A549 (cell line): ENCODE results near the gene USO1. TPM values are rescaled to one million over a fixed set of nuclear protein-coding genes. Genes with fewer than 3 reads are reported as not detected.

Experiments
- ATAC-seq, 2 experiments: fragments of 200-7000 bp in 1 of 2; fragments of >200 bp in 1 of 2; cut with Nextera tagmentation in 1 of 2; cut with Tn5 transposase in 1 of 2; 3 replicates each; pipeline versions ENCODE4 v1.8.0 to v1.9.1; 2018 to 2020; ENCODE audit warnings: mild to moderate bottlenecking in 1 of 2, moderate library complexity in 1 of 2
- CTCF ChIA-PET: fragments of 300-600 bp; sonication (Branson Sonifier 250); formaldehyde crosslinking; extraction: SDS; loops from one replicate; lab custom pipeline; 2021; ENCODE audit warnings: antibody characterized with exemption, inconsistent platforms; lab: Yijun Ruan, JAX
- POLR2A ChIA-PET: fragments of 350-600 bp; formaldehyde crosslinking; extraction: SDS; loops from one replicate; lab custom pipeline; 2021; ENCODE audit warnings: antibody characterized with exemption, inconsistent platforms; lab: Yijun Ruan, JAX
- DNase-seq, 2 experiments: peaks; one replicate each; pipeline versions ENCODE4 v3.0.0 to v3.0.0-alpha.2; 2011 to 2016; ENCODE audit warnings: low read depth in 1 of 2, low spot score in 1 of 2
- FAIRE-seq: peaks from 2 replicates; lab custom pipeline; 2011; peaks lifted over from hg19 to GRCh38; lab: Jason Lieb, UNC
- H3K27ac ChIP-seq, 2 experiments: fragments of >200 bp; sonication (Bioruptor Twin); formaldehyde crosslinking; 3 replicates each; pipeline ENCODE4 v1.5.1; 2016 to 2017
- H3K4me1 ChIP-seq: fragments of >200 bp; sonication (Bioruptor Twin); formaldehyde crosslinking; 3 replicates; pipeline ENCODE4 v1.6.1; 2016
- H3K4me2 ChIP-seq: fragments of >200 bp; sonication (Bioruptor Twin); formaldehyde crosslinking; 3 replicates; pipeline ENCODE4 v1.6.1; 2016
- H3K4me3 ChIP-seq: fragments of >200 bp; sonication (Bioruptor Twin); formaldehyde crosslinking; 3 replicates; pipeline ENCODE4 v1.5.1; 2016
- H3K9me3 ChIP-seq: fragments of >200 bp; sonication (Bioruptor Twin); formaldehyde crosslinking; 3 replicates; pipeline ENCODE4 v1.6.1; 2016
- BCL3 ChIP-seq: fragments of >200 bp; sonication (Bioruptor Twin); formaldehyde crosslinking; IDR thresholded peaks from 3 replicates; pipeline ENCODE4 v1.6.1; 2016
- BHLHE40 ChIP-seq: IDR thresholded peaks from 2 replicates; pipeline ENCODE4 v1.6.1; 2012; ENCODE audit warnings: low read depth, low read length, inconsistent platforms
- CEBPB ChIP-seq, 2 experiments: fragments of >200 bp in 1 of 2; sonication (Bioruptor Twin) in 1 of 2; formaldehyde crosslinking in 1 of 2; IDR thresholded peaks; 2 replicates each; pipeline ENCODE4 v1.6.1; 2012 to 2016
- CHD2 ChIP-seq: fragments of 150-350 bp; IDR thresholded peaks from 2 replicates; pipeline ENCODE4 v1.6.1; 2014; ENCODE audit warnings: low read length; ENCODE audit not compliant: partially characterized antibody
- EHF ChIP-seq: fragments of 250-450 bp; sonication (Bioruptor Pico); IDR thresholded peaks from 2 replicates; pipeline ENCODE4 v1.5.0; 2020; ENCODE audit warnings: mild to moderate bottlenecking
- EHMT2 ChIP-seq: fragments of 200-600 bp; sonication (generic); IDR thresholded peaks from 2 replicates; pipeline ENCODE4 v1.6.1; 2016; ENCODE audit warnings: antibody characterized with exemption, low read depth, mild to moderate bottlenecking, moderate library complexity
- ESRRA ChIP-seq: fragments of 150-350 bp; IDR thresholded peaks from 2 replicates; pipeline ENCODE4 v1.6.1; 2014; ENCODE audit warnings: mild to moderate bottlenecking, low read length, borderline replicate concordance
- FOXS1 ChIP-seq: fragments of 250-450 bp; sonication (Bioruptor Pico); IDR thresholded peaks from 2 replicates; pipeline ENCODE4 v1.5.0; 2020; ENCODE audit warnings: mild to moderate bottlenecking, moderate library complexity
- GATA3 ChIP-seq: IDR thresholded peaks from 2 replicates; pipeline ENCODE4 v1.6.1; 2012; ENCODE audit warnings: borderline replicate concordance
- HMGXB4 ChIP-seq: fragments of 250-450 bp; sonication (Bioruptor Pico); IDR thresholded peaks from 2 replicates; pipeline ENCODE4 v1.5.0; 2021; ENCODE audit warnings: mild to moderate bottlenecking, moderate library complexity, borderline replicate concordance
- HOXA7 ChIP-seq: fragments of 250-450 bp; sonication (Bioruptor Pico); IDR thresholded peaks from 2 replicates; pipeline ENCODE4 v1.5.0; 2020; ENCODE audit warnings: mild to moderate bottlenecking, moderate library complexity
- MAFK ChIP-seq: fragments of 450-650 bp; IDR thresholded peaks from 2 replicates; pipeline ENCODE4 v1.6.1; 2014; ENCODE audit not compliant: partially characterized antibody
- RCOR1 ChIP-seq: fragments of 150-350 bp; IDR thresholded peaks from 2 replicates; pipeline ENCODE4 v1.6.1; 2014; ENCODE audit warnings: antibody characterized with exemption, low read length, low read depth
- RFX5 ChIP-seq: fragments of 450-650 bp; IDR thresholded peaks from 2 replicates; pipeline ENCODE4 v1.7.1; 2014; ENCODE audit warnings: antibody characterized with exemption, mild to moderate bottlenecking, moderate library complexity
- SMC3 ChIP-seq: fragments of >200 bp; sonication (Bioruptor Twin); formaldehyde crosslinking; IDR thresholded peaks from 3 replicates; pipeline ENCODE4 v1.6.1; 2018; ENCODE audit warnings: inconsistent platforms
- SREBF2 ChIP-seq: fragments of 450-650 bp; IDR thresholded peaks from 2 replicates; pipeline ENCODE4 v1.6.1; 2014; ENCODE audit warnings: mild to moderate bottlenecking, moderate library complexity
- TFCP2L1 ChIP-seq: fragments of 250-450 bp; sonication (Bioruptor Pico); IDR thresholded peaks from 2 replicates; pipeline ENCODE4 v1.5.0; 2021; ENCODE audit warnings: mild to moderate bottlenecking
- ZC3H11A ChIP-seq: fragments of 450-650 bp; IDR thresholded peaks from 2 replicates; pipeline ENCODE4 v1.6.1; 2014; ENCODE audit warnings: antibody characterized with exemption, mild to moderate bottlenecking
- ZFP36 ChIP-seq: fragments of 450-650 bp; IDR thresholded peaks from 2 replicates; pipeline ENCODE4 v1.6.1; 2014; ENCODE audit warnings: borderline replicate concordance; ENCODE audit not compliant: partially characterized antibody
- WGBS: methylation state at CpG from one replicate; pipeline ENCODE4 v1.1.6; 2017; ENCODE audit errors: missing lambda C conversion rate; 5-methylcytosine and 5-hydroxymethylcytosine counted together
- polyA plus RNA-seq, 4 experiments: library from polyadenylated mRNA; depleted of rRNA in 3 of 4; stranded (reverse); fragments of >200 nt; fragmentation: RNase III in 1 of 4; extraction: RNeasy Plus Mini Kit Qiagen cat#74134 plus additional on column Dnase treatment in 1 of 4; gene quantifications; 2 replicates in 3 of 4; 3 replicates in 1 of 4; pipeline ENCODE4 v1.2.3, GENCODE V29; 2011 to 2017
- TF ChIP-seq, protein P1 (sequence below): fragments of >200 bp; sonication (Bioruptor Twin); formaldehyde crosslinking; IDR thresholded peaks from 2 replicates; pipeline ENCODE4 v1.6.1; 2016

USO1 gene
- polyA plus RNA-seq, 2 of the 4 experiments (the other 2 are of a cell fraction), result 54.7 to 97.6 TPM

DNA sequence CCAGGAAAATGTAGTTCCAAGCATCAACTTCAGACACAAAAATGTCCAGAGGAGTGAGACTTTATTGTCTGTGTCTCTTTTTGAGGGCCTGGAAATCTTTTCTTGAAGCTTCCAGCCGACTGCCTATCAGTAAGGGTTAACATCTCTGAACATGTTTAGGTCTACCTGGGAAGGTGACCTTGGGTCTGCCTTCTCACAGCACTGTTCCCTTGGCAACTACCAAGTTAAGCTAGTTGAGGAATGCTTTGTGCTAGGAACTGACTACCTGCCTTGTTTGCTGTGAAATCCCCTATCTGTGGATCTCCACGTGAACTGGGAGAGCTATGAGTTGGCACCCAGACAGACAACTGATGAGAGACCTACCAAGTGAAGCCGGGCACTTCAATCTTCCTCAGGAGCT lies 96.3 kb downstream of the USO1 start:
- H3K4me3 ChIP-seq, result no peak overlapping the region
- FAIRE-seq (no peak), ATAC-seq (no peak), DNase-seq (no peak)
- TF ChIP-seq ESRRA (no peak), HMGXB4 (no peak), RCOR1 (no peak), ZC3H11A (no peak), ZFP36 (no peak), EHF (CRISPR knock-in tag) (no peak), HOXA7 (CRISPR knock-in tag) (no peak), RFX5 (no peak), EHMT2 (no peak)
- CTCF ChIA-PET, result interaction anchor here (1.5 kb wide), 1 partner anchor 27 kb away, joined by 6 read pairs; no protein-coding TSS in a partner anchor
- no peak overlapping the region for H3K4me2 ChIP-seq
- 0 out of 6 replicates have a peak overlapping the region, but pooled peaks of 1 of the 2 experiments have one; percentile 9 for H3K27ac ChIP-seq
- POLR2A ChIA-PET, result no interaction called here
- peaks cover 20% of the 10 kb centered on the region; the same call in 2 of the 3 replicates for H3K4me1 ChIP-seq
- WGBS, result 85% methylated on average over 3 of the region's 3 CpGs
- H3K9me3 ChIP-seq, result no peaks in the 10 kb centered on the region

DNA sequence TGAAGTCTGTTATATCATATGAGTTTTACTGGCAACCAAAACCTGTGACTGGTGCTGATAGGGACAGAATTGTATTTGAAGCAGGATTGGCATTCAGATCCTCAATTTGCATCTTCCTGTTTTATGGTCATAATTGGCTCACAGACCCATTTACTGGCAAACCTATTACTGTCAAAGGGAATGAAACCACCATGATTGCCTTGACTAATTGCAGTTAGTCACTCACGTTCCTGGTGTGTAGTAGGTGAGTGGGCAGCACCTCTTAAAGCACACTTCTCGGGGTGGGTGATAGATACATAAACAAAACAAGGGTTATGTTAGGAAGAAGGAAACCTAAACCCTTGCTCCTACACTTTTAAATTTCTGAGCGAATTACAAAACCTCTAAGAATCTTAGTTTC lies 96.8 kb downstream of the USO1 start:
- peak overlapping the region in 1 of 2 experiments; percentile 73; a peak in 2 of 6 replicates for H3K27ac ChIP-seq
- H3K4me1 ChIP-seq, result peaks cover 20% of the 10 kb centered on the region; the same call in 2 of the 3 replicates
- DNase-seq, result no peak
- H3K9me3 ChIP-seq, result no peaks in the 10 kb centered on the region
- ChIA-PET POLR2A (no interaction called here), CTCF (interaction anchor here (1.5 kb wide), 1 partner anchor 27 kb away, joined by 6 read pairs; no protein-coding TSS in a partner anchor)
- FAIRE-seq, result no peak
- no peak for ATAC-seq
- 90% methylated on average over 3 of the region's 3 CpGs for WGBS
- H3K4me2 ChIP-seq, result no peak overlapping the region
- TF ChIP-seq BHLHE40 (no peak), CEBPB (IDR thresholded peaks at IDR 0.05) (no peak), FOXS1 (CRISPR knock-in tag) (no peak), CHD2 (no peak), BCL3 (no peak), SREBF2 (no peak), TFCP2L1 (CRISPR knock-in tag) (no peak), MAFK (no peak), SMC3 (no peak), GATA3 (no peak)
- TF ChIP-seq, protein P1, sequence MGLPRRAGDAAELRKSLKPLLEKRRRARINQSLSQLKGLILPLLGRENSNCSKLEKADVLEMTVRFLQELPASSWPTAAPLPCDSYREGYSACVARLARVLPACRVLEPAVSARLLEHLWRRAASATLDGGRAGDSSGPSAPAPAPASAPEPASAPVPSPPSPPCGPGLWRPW, result no peak
- no peak overlapping the region for H3K4me3 ChIP-seq

DNA sequence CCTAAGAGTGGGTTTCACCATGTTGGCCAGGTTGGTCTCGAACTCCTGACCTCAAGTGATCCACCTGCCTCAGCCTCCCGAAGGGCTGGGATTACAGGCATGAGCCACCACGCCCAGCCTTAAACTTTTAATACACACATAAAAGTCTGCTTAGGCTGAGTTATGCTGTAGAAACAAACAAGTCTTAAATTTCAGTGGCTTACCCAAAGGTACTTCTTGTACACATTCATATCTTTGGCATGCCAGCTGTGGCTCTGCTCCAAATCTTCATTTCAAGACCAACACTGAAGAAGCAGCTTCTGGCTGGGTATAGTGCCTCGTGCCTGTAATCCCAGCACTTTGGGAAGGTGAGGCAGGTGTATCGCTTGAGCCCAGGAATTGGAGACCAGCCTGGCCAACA lies 97.6 kb downstream of the USO1 start:
- WGBS, result 48% methylated on average over 3 of the region's 5 CpGs
- Histone ChIP-seq H3K4me1 (peaks cover 20% of the 10 kb centered on the region; the same call in 2 of the 3 replicates), H3K9me3 (no peaks in the 10 kb centered on the region), H3K4me2 (peak overlapping the region; percentile 22; the same call in 1 of the 3 replicates), H3K27ac (peak overlapping the region; percentile 15 to 73; a peak in 5 of 6 replicates), H3K4me3 (no peak overlapping the region)
- TF ChIP-seq RCOR1, result no peak
- TF ChIP-seq GATA3, result peak; percentile 17; the same call in 1 of the 2 replicates
- CTCF ChIA-PET, result interaction anchor here (1.5 kb wide), 1 partner anchor 26 kb away, joined by 6 read pairs; no protein-coding TSS in a partner anchor
- peak in 1 of 2 experiments; percentile 71; a peak in 3 of 6 replicates for ATAC-seq
- peak in 1 of 2 experiments; percentile 48 for DNase-seq
- FAIRE-seq, result no peak
- POLR2A ChIA-PET, result no interaction called here
